ENCODE measurements around the gene TOP2A.

- TF ChIP-seq FOXM1 (IDR thresholded peaks at IDR 0.05; ENCODE audit: borderline replicate concordance) (no peak), TARDBP (IDR thresholded peaks at IDR 0.05) (no peak), SUZ12 (IDR thresholded peaks at IDR 0.05) (no peak), LEF1 (IDR thresholded peaks at IDR 0.05; ENCODE audit: borderline replicate concordance) (no peak), BHLHE40 (IDR thresholded peaks at IDR 0.05; ENCODE audit: borderline replicate concordance) (no peak), ELF4 (IDR thresholded peaks at IDR 0.05) (no peak), FOXA1 (IDR thresholded peaks at IDR 0.05) (no peak), CTBP1 (IDR thresholded peaks at IDR 0.05; ENCODE audit: borderline replicate concordance) (no peak), SP1 (IDR thresholded peaks at IDR 0.05) (no peak), HDGF (IDR thresholded peaks at IDR 0.05; ENCODE audit: borderline replicate concordance) (no peak), NFRKB (IDR thresholded peaks at IDR 0.05) (no peak), PKNOX1 (IDR thresholded peaks at IDR 0.05) (no peak), L3MBTL2 (conservative IDR thresholded peaks at IDR 0.05) (no peak), ZNF384 (IDR thresholded peaks at IDR 0.05) (no peak)
Measured at GRCh38 chr17:40456396-40456951, 38.8 kb upstream of the TOP2A start.

Data from HEK293T (cell line).